Endothelial cell of umbilical vein (primary cell): ENCODE results near the gene USHBP1. TPM values are rescaled to one million over a fixed set of nuclear protein-coding genes. Genes with fewer than 3 reads are reported as not detected.

Source experiments
- BruUV-seq: library from RNA; stranded (reverse); fragments of 400-500 nt; replicated peaks from 2 replicates; lab custom pipeline; 2021; lab: Mats Ljungman, UMichigan
- CTCF ChIA-PET: fragments of 300-600, 350-600 bp; sonication (Branson Sonifier 250); formaldehyde crosslinking; loops from one replicate; lab custom pipeline; 2021; ENCODE audit warnings: antibody characterized with exemption, inconsistent platforms; lab: Charles Lee
- POLR2A ChIA-PET: fragments of 300-600, 350-600 bp; sonication (Branson Sonifier 250); formaldehyde crosslinking; loops from one replicate; lab custom pipeline; 2021; ENCODE audit warnings: antibody characterized with exemption, inconsistent platforms; lab: Charles Lee
- DNase-seq: peaks from one replicate; pipeline ENCODE4 v3.0.0-alpha.2; 2011; ENCODE audit warnings: low read depth, low spot score
- FAIRE-seq: peaks from 2 replicates; lab custom pipeline; 2011; peaks lifted over from hg19 to GRCh38; lab: Jason Lieb, UNC
- H2AFZ ChIP-seq: 2 replicates; pipeline ENCODE4 v1.6.0; 2012; ENCODE audit warnings: low read depth, low read length, control low read depth, inconsistent platforms
- H3K27ac ChIP-seq: 2 replicates; pipeline ENCODE4 v1.5.1; 2011; ENCODE audit warnings: low read depth, mild to moderate bottlenecking, control low read depth, low read length, moderate library complexity; ENCODE audit not compliant: insufficient read depth
- H3K27me3 ChIP-seq, 2 experiments: 2 replicates each; pipeline versions ENCODE4 v1.6.0 to v1.6.1; 2011; ENCODE audit warnings: low read length in 2 of 2, mixed read lengths in 1 of 2; ENCODE audit not compliant: control insufficient read depth in 2 of 2, insufficient read depth in 2 of 2
- H3K36me3 ChIP-seq, 2 experiments: 2 replicates in 1 of 2; 3 replicates in 1 of 2; pipeline ENCODE4 v1.5.1; 2011; ENCODE audit warnings: low read length in 2 of 2, mild to moderate bottlenecking in 1 of 2, moderate library complexity in 1 of 2; ENCODE audit not compliant: control insufficient read depth in 2 of 2, insufficient read depth in 2 of 2; ENCODE audit errors: extremely low read depth in 1 of 2
- H3K4me1 ChIP-seq: 3 replicates; pipeline ENCODE4 v1.5.1; 2011; ENCODE audit warnings: mild to moderate bottlenecking, low read length; ENCODE audit not compliant: control insufficient read depth, insufficient read depth; ENCODE audit errors: extremely low read depth
- H3K4me2 ChIP-seq: 2 replicates; pipeline ENCODE4 v1.6.1; 2011; ENCODE audit warnings: low read length, control low read depth, mixed read lengths; ENCODE audit not compliant: insufficient read depth
- H3K4me3 ChIP-seq, 3 experiments: fragments of 200-600 bp in 1 of 3; sonication (generic), shearing (Covaris generic) in 1 of 3; replicated peaks in 1 of 3; 2 replicates each; pipeline ENCODE4 v1.5.1; 2011 to 2016; ENCODE audit warnings: control low read depth in 3 of 3, low read length in 3 of 3, mild to moderate bottlenecking in 2 of 3, inconsistent platforms in 1 of 3, low read depth in 1 of 3, moderate library complexity in 1 of 3; ENCODE audit not compliant: insufficient read depth in 1 of 3
- H3K79me2 ChIP-seq: 2 replicates; pipeline ENCODE4 v1.6.0; 2012; ENCODE audit warnings: low read length, inconsistent platforms; ENCODE audit not compliant: control insufficient read depth, insufficient read depth
- H3K9ac ChIP-seq: replicated peaks from 2 replicates; pipeline ENCODE3; 2011; ENCODE audit warnings: low read length, control low read depth; ENCODE audit not compliant: insufficient read depth; ENCODE audit errors: extremely low read depth
- H3K9me1 ChIP-seq: replicated peaks from 3 replicates; pipeline ENCODE4 v1.6.0; 2011; ENCODE audit warnings: mild to moderate bottlenecking, low read length; ENCODE audit not compliant: control insufficient read depth, insufficient read depth; ENCODE audit errors: extremely low read depth
- H3K9me3 ChIP-seq: replicated peaks from 2 replicates; pipeline ENCODE4 v1.5.1; 2012; ENCODE audit warnings: low read length, inconsistent platforms; ENCODE audit not compliant: control insufficient read depth, insufficient read depth
- H4K20me1 ChIP-seq: replicated peaks from 2 replicates; pipeline ENCODE3; 2011; ENCODE audit warnings: mild to moderate bottlenecking, low read length; ENCODE audit not compliant: control insufficient read depth, insufficient read depth; ENCODE audit errors: extremely low read depth
- CTCF ChIP-seq, 2 donors: IDR thresholded peaks; 1 replicate in 1 of 2; 2 replicates in 1 of 2; pipeline ENCODE4 v1.5.1; 2011; ENCODE audit warnings: low read length in 2 of 2, mild to moderate bottlenecking in 2 of 2, moderate library complexity in 2 of 2, control low read depth in 1 of 2, inconsistent platforms in 1 of 2, low read depth in 1 of 2; ENCODE audit not compliant: insufficient read depth in 1 of 2; ENCODE audit errors: extremely low read depth in 1 of 2
- EZH2 ChIP-seq: IDR thresholded peaks from 2 replicates; pipeline ENCODE4 v1.6.1; 2012; ENCODE audit warnings: borderline replicate concordance, low read depth, mild to moderate bottlenecking, moderate library complexity, low read length, inconsistent platforms; ENCODE audit not compliant: severe bottlenecking
- FOS ChIP-seq: IDR thresholded peaks from 2 replicates; pipeline ENCODE4 v1.6.1; 2011; ENCODE audit warnings: mild to moderate bottlenecking, low read length, moderate library complexity, borderline replicate concordance; ENCODE audit not compliant: insufficient read depth
- GATA2 ChIP-seq: IDR thresholded peaks from 2 replicates; pipeline ENCODE4 v1.7.0; 2011; ENCODE audit warnings: low read depth, mild to moderate bottlenecking, moderate library complexity, mixed read lengths, low read length; ENCODE audit not compliant: insufficient read length, insufficient read depth
- JUN ChIP-seq: IDR thresholded peaks from 2 replicates; pipeline ENCODE4 v1.6.1; 2011; ENCODE audit warnings: borderline replicate concordance, low read depth; ENCODE audit not compliant: insufficient read length, insufficient read depth
- MAX ChIP-seq: IDR thresholded peaks from 2 replicates; pipeline ENCODE4 v1.6.1; 2011; ENCODE audit not compliant: insufficient read depth, insufficient read length
- MYC ChIP-seq: IDR thresholded peaks from one replicate; pipeline ENCODE4 v1.6.1; 2011; ENCODE audit warnings: mild to moderate bottlenecking, low read depth, low read length
- POLR2A ChIP-seq: IDR thresholded peaks from 2 replicates; pipeline ENCODE4 v1.6.1; 2012; ENCODE audit warnings: low read depth, mild to moderate bottlenecking, control low read depth, low read length
- POLR2AphosphoS5 ChIP-seq: IDR thresholded peaks from 2 replicates; pipeline ENCODE4 v1.6.1; 2012; ENCODE audit warnings: low read depth, mild to moderate bottlenecking, control low read depth, low read length, moderate library complexity; ENCODE audit not compliant: insufficient read depth
- dilution Hi-C: fragments of 300-500 bp; cut with MboI; formaldehyde crosslinking; loops from one replicate; pipeline ENCODE4 v1.15.0; 2019; ENCODE audit warnings: low sequenced_read_pairs; ENCODE audit not compliant: extremely low pct_ligation_motif_present
- intact Hi-C: fragments of 100-400 bp; cut with micrococcal nuclease; formaldehyde crosslinking; loops from one replicate; pipeline ENCODE4 v1.10.0; 2022
- polyA plus RNA-seq, 4 experiments: library from polyadenylated mRNA; depleted of rRNA in 3 of 4; stranded (reverse) in 3 of 4; unstranded in 1 of 4; fragments of >200 nt; gene quantifications; 2 replicates each; pipeline versions ENCODE4 v1.2.1 to v1.2.3, GENCODE V29; 2011 to 2012; ENCODE audit warnings: missing spikeins in 1 of 4
- total RNA-seq: library from RNA; stranded (reverse); gene quantifications from 2 replicates; pipeline ENCODE4 v1.2.3, GENCODE V29; 2021

Gene USHBP1
- total and polyA plus RNA-seq, 2 donors (not counting 3 experiments of a cell fraction or from before 2014, with no cell fraction given), result 14.8 to 20.4 TPM

DNA sequence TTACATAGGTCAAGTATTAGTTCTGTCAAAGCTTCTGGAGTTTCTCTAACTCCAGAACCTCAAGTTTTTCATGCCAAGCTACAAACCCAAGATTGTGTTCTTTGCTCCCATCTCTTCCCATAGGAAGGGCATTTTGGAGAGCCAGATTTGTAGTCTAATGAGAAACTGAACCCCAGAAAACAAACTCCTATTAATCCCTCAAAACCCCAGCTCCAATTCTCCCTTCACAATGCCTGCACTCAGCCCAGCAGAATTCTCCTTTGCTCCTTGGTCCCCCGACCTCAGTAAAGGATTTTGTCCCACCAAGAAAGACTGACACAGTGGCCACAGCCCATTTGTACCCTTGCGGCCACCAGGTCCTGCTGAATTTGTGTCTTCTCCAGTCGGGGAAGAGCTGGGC, 8.4 kb downstream of the USHBP1 start:
- Histone ChIP-seq H3K79me2 (no peaks in the 10 kb centered on the region), H3K9me1 (no peaks in the 10 kb centered on the region), H3K4me2 (no peak overlapping the region), H3K36me3 (peaks cover 0 to 34% of the 10 kb centered on the region in 2 experiments), H3K4me3 (no peak overlapping the region), H3K27ac (no peak overlapping the region), H2AFZ (no peak overlapping the region), H3K4me1 (no peaks in the 10 kb centered on the region), H3K9me3 (no peaks in the 10 kb centered on the region), H3K9ac (no peak overlapping the region), H3K27me3 (no peaks in the 10 kb centered on the region), H4K20me1 (no peaks in the 10 kb centered on the region)
- TF ChIP-seq JUN, result no peak
- no peak for TF ChIP-seq POLR2AphosphoS5
- no peak for TF ChIP-seq MYC
- TF ChIP-seq EZH2, result no peak
- TF ChIP-seq GATA2, result no peak
- TF ChIP-seq MAX, result no peak
- no peak for TF ChIP-seq POLR2A
- TF ChIP-seq FOS, result no peak
- TF ChIP-seq CTCF (IDR thresholded peaks at IDR 0.05; ENCODE audit: extremely low read depth in 1 of 2, insufficient read depth in 1 of 2, low read depth in 1 of 2, low read length in 2 of 2), result no peak
- intact Hi-C loops, result no loop called here
- dilution Hi-C loops, result no loop called here
- CTCF ChIA-PET, result no interaction called here
- FAIRE-seq (no peak), DNase-seq (no peak)
- POLR2A ChIA-PET, result no interaction called here
- BruUV-seq, result no TSS peak
